ENCODE measurements around the gene GNGT1. TPM values are rescaled to one million over a fixed set of nuclear protein-coding genes. Genes with fewer than 3 reads are reported as not detected.

Gene GNGT1
- total RNA-seq, 1 donor from 2014 or later: not detected

DNA sequence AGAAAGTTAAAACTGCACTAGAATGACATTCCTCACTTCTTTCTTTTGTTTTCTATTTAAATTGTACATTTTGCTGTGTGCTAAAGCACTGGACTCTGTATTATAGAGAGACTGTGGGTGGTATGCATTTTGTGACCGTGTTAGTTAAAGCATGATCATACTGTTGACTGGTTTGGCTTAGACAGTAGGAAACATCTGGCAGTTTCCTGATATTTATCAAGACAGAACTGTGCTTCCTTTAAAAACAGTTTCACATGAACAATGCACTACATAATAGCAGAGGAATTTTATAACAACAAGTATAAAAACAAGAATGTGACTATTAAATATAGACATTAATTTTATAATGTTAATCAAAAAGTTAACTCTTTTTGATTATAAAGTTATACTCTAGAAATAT lies 38.3 kb downstream of the GNGT1 start:
- no peak overlapping the region for H3K27ac ChIP-seq
- intact Hi-C loops (cut with DNase I): no loop called here
- H3K4me1 ChIP-seq: no peaks in the 10 kb centered on the region
- no peaks in the 10 kb centered on the region for H3K27me3 ChIP-seq
- TF ChIP-seq POLR2AphosphoS5 (IDR thresholded peaks at IDR 0.05; ENCODE audit: insufficient read depth in 1 of 2, low read depth in 1 of 2) (peak in 1 of 2 donors; percentile 64), POLR2A (IDR thresholded peaks at IDR 0.05) (no peak)
- H3K9me3 ChIP-seq: no peaks in the 10 kb centered on the region
- no peaks in the 10 kb centered on the region for H3K36me3 ChIP-seq
- no peak for DNase-seq (ENCODE audit: extremely low spot score in 2 of 2)
- H3K4me3 ChIP-seq: no peak overlapping the region

DNA sequence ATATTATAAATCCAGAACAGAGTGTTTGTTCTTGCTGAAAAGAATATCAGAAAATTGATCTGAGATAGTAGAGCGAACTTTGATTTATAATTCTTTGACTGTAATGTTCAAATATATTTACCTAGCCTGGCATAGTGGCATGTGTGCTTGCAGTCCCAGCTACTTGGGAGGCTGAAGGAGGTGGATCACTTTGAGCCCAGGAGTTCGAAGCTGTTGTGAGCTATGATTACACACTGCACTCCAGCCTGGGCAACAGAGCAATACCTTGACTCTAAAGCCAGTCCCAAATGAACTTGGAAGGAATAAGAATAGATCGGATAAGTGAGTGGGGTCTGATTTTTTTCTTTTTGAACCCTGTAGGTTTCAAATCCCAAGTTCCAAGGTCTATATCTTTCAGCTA lies 38.7 kb downstream of the GNGT1 start:
- Histone ChIP-seq H3K9me3 (no peaks in the 10 kb centered on the region), H3K4me3 (no peak overlapping the region), H3K4me1 (no peaks in the 10 kb centered on the region), H3K27me3 (no peaks in the 10 kb centered on the region), H3K36me3 (no peaks in the 10 kb centered on the region), H3K27ac (peak overlapping the region; percentile 13)
- intact Hi-C loops (cut with DNase I): no loop called here
- DNase-seq (ENCODE audit: extremely low spot score in 2 of 2): no peak
- TF ChIP-seq, protein P1, sequence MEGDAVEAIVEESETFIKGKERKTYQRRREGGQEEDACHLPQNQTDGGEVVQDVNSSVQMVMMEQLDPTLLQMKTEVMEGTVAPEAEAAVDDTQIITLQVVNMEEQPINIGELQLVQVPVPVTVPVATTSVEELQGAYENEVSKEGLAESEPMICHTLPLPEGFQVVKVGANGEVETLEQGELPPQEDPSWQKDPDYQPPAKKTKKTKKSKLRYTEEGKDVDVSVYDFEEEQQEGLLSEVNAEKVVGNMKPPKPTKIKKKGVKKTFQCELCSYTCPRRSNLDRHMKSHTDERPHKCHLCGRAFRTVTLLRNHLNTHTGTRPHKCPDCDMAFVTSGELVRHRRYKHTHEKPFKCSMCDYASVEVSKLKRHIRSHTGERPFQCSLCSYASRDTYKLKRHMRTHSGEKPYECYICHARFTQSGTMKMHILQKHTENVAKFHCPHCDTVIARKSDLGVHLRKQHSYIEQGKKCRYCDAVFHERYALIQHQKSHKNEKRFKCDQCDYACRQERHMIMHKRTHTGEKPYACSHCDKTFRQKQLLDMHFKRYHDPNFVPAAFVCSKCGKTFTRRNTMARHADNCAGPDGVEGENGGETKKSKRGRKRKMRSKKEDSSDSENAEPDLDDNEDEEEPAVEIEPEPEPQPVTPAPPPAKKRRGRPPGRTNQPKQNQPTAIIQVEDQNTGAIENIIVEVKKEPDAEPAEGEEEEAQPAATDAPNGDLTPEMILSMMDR (IDR thresholded peaks at IDR 0.05): no peak
- no peak for TF ChIP-seq POLR2A (IDR thresholded peaks at IDR 0.05)
- TF ChIP-seq POLR2AphosphoS5 (IDR thresholded peaks at IDR 0.05; ENCODE audit: insufficient read depth in 1 of 2, low read depth in 1 of 2): no peak

DNA sequence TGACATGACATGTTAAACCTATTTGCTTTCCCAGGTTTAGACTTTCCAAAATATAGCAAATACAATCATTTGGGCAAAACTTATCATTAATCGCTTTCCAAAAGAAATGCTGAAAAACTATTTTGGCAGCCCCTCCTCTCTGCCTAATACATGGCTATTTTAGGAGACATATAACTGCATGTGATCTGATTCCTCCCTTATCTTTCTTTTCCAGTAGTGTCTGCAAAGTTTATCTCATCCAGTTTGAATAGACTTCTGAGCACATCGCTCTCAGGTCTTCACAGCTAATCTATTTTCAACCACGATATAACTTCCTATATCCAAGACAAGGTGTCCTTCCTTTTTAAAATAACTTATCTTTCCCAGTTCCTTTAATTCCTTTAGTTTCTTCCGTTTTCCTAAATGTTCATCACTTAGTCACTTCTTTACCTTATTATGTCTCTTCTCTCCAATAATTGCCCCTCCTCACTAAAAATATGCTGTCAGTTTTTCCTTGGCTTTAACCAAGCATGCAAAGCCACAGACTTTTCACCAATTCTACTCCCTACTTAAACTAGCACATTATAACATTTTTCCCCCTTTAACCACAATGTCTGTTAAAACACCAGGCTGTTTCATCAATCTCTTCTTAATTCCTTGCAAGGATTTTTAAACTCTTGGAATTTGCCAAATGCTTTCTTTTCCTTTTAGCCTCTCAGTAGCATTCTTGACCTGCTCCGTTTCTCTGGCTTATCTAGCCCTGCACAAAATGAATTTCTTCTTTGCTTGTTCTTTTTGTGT lies 39.6 kb downstream of the GNGT1 start:
- H3K27ac ChIP-seq: peak overlapping the region; percentile 13
- no peak for DNase-seq (ENCODE audit: extremely low spot score in 2 of 2)
- intact Hi-C loops (cut with DNase I): no loop called here

DNA sequence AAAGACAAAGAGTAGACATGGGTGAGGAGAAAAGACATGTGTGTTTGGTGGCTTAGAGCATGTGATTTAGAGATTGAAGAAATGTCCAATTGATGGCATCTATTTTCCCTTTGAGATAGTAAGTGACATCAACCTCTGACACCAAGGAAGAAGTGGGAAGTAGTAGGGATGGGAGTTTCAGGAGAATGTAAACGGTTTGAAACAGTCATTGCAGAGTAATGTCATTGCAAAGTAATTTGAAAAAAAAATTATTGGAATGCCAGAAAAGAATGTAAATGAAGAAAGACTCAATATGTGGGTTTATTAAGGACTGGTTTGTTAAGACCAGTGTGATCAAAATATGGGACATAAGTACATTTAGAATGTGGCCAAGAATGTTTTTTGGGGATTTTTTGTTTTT lies 41.7 kb downstream of the GNGT1 start:
- no peaks in the 10 kb centered on the region for H3K36me3 ChIP-seq
- no peak overlapping the region for H3K4me3 ChIP-seq
- H3K9me3 ChIP-seq: no peaks in the 10 kb centered on the region
- no peak for DNase-seq (ENCODE audit: extremely low spot score in 2 of 2)
- H3K27ac ChIP-seq: no peak overlapping the region
- H3K27me3 ChIP-seq: no peaks in the 10 kb centered on the region
- TF ChIP-seq POLR2A (IDR thresholded peaks at IDR 0.05) (no peak), POLR2AphosphoS5 (IDR thresholded peaks at IDR 0.05; ENCODE audit: insufficient read depth in 1 of 2, low read depth in 1 of 2) (no peak)
- TF ChIP-seq, protein P1 (IDR thresholded peaks at IDR 0.05): no peak
- intact Hi-C loops (cut with DNase I): no loop called here
- no peaks in the 10 kb centered on the region for H3K4me1 ChIP-seq

More for the DNA sequence above, 39.6 kb downstream of the GNGT1 start:
- Histone ChIP-seq H3K4me1 (no peaks in the 10 kb centered on the region), H3K4me3 (no peak overlapping the region), H3K9me3 (no peaks in the 10 kb centered on the region), H3K36me3 (no peaks in the 10 kb centered on the region), H3K27me3 (no peaks in the 10 kb centered on the region)
- TF ChIP-seq, protein P1 (IDR thresholded peaks at IDR 0.05): no peak
- TF ChIP-seq POLR2A (IDR thresholded peaks at IDR 0.05) (no peak), POLR2AphosphoS5 (IDR thresholded peaks at IDR 0.05; ENCODE audit: insufficient read depth in 1 of 2, low read depth in 1 of 2) (no peak)

DNA sequence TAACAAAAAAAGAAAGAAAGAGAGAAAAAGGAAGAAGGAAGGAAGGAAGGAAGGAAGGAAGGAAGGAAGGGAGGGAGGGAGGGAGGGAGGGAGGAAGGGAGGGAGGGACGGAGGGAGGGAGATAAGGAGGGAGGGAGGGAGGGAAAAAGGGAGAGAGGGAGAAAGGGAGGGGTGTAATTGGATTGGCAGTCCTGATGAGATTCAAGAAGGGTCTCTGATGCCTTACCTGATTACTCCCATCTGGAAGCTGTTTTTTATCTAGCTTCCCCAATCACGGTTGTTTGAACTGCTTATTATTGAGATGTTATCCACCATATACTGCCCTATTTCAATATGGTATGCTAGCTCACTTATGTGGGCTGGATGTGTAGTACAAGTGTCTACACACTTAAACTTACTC lies 42.5 kb downstream of the GNGT1 start:
- H3K4me3 ChIP-seq: no peak overlapping the region
- H3K27ac ChIP-seq: no peak overlapping the region
- DNase-seq (ENCODE audit: extremely low spot score in 2 of 2): no peak
- no peaks in the 10 kb centered on the region for H3K36me3 ChIP-seq
- no peaks in the 10 kb centered on the region for H3K4me1 ChIP-seq
- no peaks in the 10 kb centered on the region for H3K9me3 ChIP-seq
- intact Hi-C loops (cut with DNase I): no loop called here
- TF ChIP-seq POLR2A (IDR thresholded peaks at IDR 0.05) (no peak), POLR2AphosphoS5 (IDR thresholded peaks at IDR 0.05; ENCODE audit: insufficient read depth in 1 of 2, low read depth in 1 of 2) (no peak)
- TF ChIP-seq, protein P1 (IDR thresholded peaks at IDR 0.05): no peak
- H3K27me3 ChIP-seq: no peaks in the 10 kb centered on the region
